DMS53 treated with DMSO at 0.1 percent for 48 hours (cell line): Measurements from ENCODE around the gene MYCT1.

Experiments used
- DNase-seq: peaks from one replicate; lab custom pipeline; 2025; ENCODE audit not compliant: unreplicated experiment; lab: John Stamatoyannopoulos, UW

Gene MYCT1

DNA sequence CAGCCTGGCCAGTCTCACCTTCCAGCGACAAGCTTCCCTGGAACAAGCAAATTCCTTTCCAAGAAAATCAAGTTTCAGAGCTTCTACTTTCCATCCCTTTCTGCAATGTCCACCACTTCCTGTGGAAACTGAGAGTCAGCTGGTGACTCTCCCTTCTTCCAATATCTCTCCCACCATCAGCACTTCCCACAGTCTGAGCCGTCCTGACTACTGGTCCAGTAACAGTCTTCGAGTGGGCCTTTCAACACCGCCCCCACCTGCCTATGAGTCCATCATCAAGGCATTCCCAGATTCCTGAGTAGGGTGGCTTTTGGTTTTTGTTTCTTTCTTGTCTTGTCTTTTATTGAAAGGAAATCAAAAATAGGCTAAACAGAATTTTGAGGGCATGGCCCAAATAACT lies 24.3 kb downstream of the MYCT1 start:
- no peak for DNase-seq

DNA sequence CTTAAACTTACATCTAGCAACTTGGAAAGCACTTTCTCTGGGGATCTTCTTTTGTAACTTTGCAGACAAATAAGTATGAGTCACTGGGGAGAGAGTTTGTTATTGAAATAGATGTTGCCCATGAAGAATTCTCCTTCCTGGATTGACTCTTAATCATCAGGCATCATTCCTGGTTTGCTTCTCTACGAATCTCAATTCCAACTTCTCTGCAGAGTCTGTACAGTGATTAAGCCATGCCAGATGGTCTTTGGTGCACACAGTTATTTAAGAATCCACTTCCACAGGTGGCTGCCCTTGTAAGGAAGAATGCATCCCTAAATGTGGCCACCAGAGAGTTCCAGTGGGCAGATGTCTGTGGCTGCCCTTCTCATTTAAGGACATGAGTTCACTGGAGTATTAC lies 25.7 kb downstream of the MYCT1 start:
- no peak for DNase-seq

DNA sequence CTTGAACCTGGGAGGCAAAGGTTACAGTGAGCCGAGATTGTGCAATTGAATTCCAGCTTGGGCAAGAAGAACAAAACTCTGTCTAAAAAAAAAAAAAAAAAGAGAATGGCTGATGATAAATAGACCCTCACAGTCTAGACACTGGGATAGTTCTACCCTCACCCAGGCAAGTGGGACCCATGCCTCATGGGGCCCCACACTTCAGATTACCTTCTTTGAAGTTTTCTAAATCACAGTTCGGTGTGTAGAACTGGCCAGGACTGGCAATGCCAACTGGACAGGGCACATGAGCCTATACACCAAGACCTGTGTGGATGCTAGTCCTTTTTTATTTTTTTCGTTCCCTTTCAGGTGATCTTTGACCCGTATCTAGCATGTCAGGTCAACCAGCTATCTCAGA lies 28.6 kb downstream of the MYCT1 start:
- DNase-seq, result no peak

DNA sequence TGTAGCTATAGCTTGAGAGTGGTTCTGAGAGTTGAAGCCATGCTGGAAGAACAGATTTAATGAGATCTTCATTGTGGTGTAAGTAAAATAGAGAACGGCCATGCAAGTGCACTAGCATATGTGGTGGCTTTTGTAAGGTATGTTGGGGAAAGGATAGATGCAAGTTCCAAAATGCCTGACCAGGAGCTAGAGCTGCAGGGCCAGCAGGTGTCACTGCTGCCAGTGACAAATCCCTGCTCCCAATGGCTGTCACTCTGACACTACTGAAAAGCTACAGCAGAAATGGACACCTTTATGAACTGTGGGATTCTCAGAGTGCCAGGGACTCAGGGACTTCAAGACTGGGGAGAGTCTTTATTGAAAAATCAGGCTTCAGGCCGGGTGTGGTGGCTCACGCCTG lies 29.8 kb downstream of the MYCT1 start:
- no peak for DNase-seq

DNA sequence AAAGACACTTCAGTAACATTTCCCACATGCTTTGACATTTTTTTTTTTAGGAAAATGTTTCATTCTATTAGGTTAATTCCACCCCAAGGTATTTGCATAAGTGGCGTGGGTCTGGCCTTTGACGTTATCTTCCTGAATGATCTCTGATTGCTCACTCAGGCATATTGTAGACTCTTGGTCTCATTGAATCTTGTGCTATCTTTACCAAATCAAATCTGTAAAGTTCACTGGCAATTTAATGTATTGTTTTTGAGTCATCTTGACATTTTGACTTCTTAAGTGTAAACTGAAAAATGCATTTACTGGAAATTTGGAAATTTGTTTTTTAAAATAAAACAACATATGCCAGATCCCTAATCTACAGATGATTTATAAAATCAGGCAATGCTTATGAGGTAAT lies 36.9 kb downstream of the MYCT1 start:
- no peak for DNase-seq

DNA sequence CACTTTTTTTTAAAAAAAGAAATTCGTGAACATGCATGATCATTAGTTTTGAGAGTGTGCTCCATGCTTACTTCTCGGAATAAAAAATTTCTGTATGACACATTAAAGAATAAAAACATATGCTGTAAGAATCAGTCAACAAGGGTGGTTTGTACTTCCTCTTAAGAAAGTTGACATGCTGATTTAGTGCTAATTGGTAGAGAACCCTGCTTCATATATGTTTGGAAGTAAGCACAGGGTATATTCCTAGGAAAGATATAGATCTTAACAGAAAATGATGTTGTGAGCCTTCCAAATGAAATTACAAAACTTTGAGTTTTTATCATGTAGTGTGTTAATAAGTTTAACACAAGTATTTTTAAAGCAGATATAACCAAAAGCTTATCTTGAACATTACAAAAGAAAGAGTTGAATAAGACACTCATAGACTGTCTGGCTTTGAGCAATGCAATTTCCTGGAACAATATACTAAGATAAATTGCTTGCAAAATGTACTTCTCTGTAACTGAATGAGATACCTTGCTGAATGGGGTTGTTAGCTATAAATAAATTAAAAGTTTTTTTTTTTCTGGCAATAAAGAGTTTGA lies 39.1 kb downstream of the MYCT1 start:
- no peak for DNase-seq

DNA sequence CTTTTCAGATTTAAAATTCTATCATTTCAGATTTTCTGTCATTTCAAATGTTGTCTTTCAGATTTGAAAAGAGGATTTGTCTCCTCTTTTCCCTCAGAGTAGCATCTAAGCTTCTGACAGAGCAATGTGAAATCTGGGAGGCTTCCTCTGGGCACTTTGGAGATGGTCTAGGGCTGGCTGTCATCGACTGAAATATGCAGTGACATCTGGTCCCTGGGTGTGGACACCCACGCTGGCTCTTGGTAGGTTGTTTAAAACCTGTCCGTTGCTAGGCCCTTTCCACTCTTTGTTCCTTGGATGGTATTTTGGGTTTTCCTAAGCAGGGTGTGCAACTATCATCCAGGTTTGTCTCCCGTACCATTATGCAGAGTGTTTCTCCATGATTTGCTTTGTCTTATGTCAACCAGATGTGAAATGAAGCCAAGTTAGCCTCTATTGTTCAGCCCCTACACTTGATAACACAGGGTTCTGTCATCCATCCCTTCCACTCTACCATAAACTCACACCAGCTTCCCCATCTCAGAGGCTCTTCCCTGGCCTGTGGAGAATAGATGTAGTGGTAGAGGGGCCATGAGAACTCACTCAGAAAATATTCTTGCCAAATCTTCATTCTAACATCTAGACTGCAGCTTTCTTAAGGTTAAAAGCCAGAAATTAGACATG lies 47.9 kb downstream of the MYCT1 start:
- no peak for DNase-seq

DNA sequence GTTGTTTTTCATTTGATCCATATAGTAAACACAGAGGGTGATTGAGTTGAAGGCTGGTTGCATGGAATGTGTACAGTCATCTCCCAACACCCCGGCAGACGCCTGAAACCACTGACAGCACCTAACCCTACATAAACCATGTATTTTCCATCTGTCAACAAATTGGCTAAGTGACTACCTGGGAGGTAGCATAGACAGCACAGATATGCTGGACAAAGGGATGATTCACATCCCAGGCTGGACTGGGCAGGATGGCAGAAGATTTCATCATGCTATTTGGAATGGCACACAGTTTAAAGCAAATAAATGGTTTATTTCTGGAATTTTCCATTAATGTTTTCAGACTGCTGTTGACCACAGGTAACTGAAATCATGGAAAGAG lies 48.5 kb downstream of the MYCT1 start:
- peak; percentile 11 for DNase-seq

DNA sequence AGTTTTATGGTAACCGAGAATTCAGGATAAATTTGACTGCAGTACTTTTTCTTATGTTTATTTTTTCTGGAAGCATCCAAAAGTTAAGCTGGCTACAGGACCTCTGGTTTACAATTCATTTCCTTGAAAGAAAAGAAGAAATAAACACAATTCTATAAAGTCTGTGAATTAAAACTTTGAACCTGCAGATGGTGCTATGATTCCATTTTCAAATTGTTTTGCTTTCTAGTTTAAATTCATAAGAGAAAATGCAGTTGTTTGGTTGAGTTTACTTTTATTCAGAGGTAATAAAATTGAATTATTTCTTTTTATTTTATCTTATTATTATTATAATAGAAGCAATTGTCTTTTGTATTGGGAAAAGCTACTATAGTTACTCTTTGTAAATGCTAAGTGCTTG lies 51.1 kb downstream of the MYCT1 start:
- DNase-seq, result peak; percentile 17

DNA sequence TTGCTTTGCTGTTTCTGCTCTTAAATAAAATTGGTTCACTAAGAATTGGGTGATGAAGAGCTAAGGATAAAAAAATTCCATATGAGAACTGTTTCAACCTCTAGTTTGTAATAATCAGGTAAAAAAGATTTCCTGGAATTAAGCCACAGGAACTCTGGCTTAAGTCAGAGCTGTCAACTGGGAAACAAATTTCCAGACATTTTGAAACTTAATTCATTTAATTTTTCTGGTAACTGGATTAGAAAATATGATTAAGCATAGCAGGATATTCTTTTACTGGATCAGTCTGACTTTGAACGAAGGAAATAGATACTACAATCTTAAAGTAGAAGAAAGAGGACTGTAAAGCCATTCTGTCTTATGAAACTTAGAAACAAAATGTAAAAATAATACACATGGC lies 51.6 kb downstream of the MYCT1 start:
- no peak for DNase-seq

DNA sequence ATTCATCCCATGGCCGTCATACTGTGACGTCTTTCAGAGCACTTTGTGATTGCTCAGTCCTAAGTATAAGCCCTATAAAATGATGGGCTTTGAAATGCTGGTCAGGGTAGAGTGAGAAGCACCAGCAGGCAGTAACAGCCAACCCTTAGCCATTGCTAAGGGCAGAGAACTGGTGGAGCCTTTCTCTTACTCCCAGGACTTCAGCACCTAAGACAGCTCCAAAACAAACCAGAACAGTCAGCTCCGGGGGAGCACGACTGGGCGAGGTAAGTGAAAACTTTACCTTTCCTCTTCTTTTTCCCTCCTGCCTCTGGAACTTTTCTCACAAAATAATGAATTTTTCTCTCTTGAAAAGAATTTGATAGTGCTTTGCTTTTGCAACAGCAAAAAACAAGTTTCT lies 53.0 kb downstream of the MYCT1 start, which contains the start of gene VIP:
VIP (plus strand) TSS at position 104 of the 400 bp plus-strand sequence. CDS start 1,381 bp downstream, outside the sequence.
- DNase-seq, result no peak

DNA sequence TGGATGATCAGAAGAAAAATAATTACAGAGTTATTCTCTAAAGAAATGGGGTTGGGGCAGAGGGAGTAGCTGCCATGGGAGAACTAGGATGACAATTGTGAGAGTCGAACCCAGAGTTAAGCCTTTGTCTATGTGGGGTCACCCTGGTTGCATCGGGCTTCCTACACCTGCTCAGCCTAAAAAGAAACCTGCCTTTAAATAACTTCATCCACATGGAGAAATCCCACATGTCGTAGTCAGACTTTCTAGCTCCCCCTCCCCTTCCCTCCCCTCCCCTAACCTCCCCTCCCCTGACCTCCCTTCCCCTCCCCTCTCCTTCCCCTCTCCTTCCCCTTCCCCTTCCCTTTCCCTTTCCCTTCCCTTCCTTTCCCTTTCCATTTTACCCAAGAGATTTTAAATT lies 67.6 kb downstream of the MYCT1 start:
- no peak for DNase-seq

DNA sequence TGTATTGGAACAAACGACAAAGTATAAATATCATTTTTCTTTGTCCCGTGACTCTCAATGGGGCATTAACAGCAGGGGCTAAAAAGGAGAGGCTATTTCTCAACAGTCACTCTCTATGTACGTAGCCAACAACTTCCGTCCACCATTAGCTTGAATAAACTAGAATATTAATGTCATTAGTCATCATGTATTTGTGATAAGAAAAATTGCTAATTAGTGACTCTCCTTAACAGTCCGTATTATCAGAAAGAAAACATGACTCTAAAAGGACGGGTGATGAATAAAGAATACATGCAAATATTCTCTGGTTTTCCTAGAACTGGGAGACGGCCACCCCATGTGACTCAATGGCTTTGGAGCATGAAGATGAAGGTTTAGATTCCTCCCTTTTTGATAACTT lies 71.5 kb downstream of the MYCT1 start:
- DNase-seq, result no peak

DNA sequence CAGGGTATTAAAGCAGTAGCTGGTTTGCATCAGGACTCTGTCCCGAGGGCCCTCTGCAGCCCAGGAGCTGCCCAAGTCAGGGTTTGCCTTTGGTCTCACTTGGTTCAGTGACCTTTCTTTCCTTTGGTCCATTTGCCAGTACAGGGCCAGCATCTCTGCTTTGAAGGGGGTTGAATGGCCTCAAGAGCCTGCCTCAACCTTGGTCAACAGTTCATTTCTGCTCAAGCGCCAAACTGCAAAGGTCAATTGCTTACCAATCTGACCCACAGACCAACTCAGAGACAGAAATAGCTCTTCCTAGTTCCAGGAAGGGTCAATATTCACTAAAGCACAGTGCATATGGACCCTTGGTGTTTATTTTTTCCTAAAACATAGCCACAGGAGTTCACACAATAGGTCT lies 72.3 kb downstream of the MYCT1 start:
- DNase-seq, result no peak

DNA sequence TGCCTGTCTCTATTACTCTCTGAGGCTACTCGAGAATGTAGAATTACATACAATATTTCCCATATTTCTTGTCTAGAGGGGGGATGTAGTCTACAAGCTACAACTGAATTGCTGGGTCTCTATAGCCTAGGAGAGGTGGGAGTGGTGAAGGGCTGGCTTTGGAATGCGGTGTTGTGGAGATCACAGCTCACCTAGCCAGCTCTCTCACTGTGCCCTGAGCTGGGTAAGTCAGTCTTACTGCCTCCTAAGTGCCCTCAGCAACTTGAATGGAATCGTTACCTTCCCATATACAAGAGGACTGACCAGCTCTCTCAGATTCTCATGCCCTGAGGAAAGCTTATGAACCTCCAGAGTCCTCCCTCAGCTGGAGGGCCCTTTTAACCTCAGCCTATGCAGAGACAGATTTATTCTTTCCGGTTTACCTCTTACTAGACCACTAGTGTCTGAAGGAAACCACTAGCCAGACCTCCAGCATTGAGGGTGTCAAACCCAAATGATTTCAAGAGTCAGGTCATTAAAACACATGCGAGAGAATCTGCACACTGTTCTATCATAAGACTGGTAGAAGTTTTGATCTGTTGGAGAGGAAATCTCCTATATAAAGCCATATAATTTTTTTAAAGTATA lies 73.5 kb downstream of the MYCT1 start:
- no peak for DNase-seq
